RPMI8226 (cell line): ENCODE results near the gene CRIP1.

Source experiments
- DNase-seq: peaks from one replicate; pipeline ENCODE4 v3.0.0-alpha.2; 2015

CRIP1 gene

DNA sequence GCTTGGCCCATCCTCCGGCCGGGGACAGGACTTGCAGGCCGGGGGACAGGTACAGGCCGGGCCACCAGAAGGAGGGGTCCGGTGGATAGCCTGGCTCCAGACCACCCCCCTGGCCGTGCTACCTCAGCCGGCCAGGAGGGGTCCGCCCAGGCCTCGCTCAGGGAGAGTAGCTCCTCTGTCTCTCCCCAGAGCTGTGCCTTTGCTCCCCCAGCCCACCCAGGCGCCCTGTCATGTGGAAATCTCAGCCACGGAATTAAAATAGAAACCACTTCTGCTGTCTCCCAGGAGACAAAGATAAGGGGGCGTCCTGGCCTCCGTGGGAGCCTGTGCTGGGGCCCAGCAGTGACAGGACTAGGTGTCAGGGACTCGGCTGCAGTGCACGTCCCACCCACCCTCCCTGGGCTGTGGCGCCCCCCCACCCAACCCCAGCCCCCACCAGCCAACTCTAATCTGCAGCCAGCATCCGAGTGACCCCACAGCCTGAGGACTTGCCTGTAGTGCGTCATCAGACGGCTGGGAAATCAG, 15.3 kb upstream of the CRIP1 start:
- DNase-seq = no peak

DNA sequence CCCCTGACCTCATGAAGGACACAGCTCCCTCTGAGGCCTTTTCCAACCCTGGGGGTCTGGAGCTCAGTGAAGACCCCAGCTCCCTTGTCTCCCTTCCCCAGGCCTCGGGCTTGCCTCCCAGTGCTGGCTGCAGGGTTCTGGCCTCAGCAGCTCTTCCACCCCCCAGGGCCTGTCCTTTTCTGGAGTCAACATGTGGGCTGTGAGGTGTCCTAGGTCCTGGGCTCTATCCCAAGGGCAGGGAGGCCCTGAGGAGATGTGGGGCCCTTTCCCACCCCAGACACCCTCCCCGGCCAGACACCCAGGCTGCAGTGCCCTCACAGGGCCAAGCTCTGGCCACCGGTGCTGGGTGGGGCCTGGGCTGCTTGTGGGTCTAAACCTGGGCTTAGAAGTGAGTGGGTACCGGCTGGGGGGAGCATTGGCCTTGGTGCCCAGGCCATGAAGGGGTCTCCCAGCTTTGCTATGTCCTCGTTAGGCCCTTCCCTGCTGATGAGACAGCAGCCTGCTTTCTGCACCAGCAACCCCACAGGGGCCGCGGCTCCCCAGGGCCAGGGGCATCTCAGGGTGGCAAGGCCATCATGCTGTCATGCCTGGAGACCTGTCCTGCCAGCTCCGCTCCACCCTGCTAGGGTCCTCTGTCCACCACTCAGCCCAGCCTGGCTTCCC, 14.7 kb upstream of the CRIP1 start:
- no peak for DNase-seq

- no peak for DNase-seq
Observed at GRCh38 chr14:105472486-105472991, 14.1 kb upstream of the CRIP1 start.

GRCh38 chr14:105473033-105473676, 13.5 kb upstream of the CRIP1 start:
- DNase-seq = no peak

- DNase-seq = peak; percentile 72
Observed at GRCh38 chr14:105473677-105474482, 12.8 kb upstream of the CRIP1 start.

DNA sequence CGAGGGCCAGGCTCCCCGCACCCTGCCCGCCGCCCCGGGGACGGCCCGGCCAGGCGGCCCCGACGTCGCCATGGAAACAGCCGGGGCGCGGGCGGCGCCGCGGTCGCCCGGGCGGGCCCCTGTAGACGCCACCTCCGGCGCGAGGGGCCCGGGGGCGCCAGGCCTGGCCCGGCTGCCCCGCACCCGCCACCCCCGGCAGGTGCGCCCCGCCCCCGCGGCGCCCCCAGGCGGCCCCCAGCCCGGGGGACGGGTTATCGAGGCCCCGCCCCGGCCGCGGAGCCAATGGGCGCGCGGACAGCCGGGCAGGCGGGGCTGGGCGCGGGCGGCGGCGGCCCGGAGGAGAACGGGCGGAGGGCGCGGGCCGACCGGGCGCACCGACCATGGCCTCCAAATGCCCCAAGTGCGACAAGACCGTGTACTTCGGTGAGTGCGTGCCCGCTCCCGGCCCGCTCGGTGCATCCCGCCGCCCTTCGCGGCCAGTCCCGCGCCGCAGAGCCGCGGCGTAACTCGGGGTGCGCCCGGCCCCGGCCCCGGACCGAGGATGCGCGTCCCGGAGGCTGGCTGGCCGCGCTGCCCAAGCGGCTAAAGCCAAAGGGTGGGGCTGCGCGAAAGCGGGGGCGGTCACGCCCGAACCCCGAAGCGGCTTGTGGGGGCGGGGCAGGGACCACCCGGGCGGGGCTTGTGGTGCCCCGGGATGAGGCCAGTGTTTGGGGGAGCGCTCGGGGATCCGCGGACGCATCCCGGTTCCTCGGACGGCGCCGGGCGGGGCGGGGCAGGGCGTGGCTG, 12.0 kb upstream of the CRIP1 start, which contains the start of gene CRIP2:
Gene CRIP2 (plus strand): TSS at position 339 of the 786 bp plus-strand sequence. CDS start 42 bp downstream, at position 381.
- peak; percentile 45 for DNase-seq

- no peak for DNase-seq
Observed at GRCh38 chr14:105475269-105476096, 11.2 kb upstream of the CRIP1 start.

DNA sequence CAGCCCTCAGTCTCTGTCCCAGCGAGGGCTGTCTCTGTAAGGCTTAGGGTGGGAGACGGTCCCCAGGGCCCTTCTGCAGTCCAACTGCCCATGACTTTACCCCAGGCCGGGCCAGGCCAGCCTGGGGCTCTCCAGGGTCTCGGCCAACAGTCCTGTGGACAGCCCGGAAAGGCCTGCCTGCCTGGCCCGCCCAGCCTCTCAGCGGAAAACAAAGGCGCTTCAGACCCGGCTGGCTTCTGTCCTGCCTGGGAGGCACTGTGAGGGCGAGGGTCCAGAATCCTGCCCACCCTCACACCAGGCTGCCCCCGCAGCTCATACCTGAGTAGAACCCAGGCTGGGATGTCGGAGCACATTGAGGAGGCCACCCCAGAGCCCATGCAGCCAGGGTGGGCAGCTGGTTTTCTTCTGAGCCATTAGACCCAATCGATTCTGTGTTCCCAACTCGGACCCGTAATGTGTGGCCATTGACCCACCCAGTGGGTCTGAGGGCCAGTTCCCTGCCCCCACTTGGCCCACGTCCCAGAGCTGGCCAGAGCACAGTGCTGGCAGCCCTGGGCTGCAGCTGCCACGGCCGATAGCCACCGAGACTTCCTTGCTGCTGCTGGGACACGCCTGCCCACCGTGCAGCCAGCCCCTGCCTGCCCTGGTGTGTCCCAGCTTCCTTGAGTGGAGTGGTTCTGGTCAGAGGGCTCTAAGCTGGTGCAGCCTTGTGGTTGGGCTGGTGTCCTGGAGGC, 10.4 kb upstream of the CRIP1 start:
- no peak for DNase-seq

DNA sequence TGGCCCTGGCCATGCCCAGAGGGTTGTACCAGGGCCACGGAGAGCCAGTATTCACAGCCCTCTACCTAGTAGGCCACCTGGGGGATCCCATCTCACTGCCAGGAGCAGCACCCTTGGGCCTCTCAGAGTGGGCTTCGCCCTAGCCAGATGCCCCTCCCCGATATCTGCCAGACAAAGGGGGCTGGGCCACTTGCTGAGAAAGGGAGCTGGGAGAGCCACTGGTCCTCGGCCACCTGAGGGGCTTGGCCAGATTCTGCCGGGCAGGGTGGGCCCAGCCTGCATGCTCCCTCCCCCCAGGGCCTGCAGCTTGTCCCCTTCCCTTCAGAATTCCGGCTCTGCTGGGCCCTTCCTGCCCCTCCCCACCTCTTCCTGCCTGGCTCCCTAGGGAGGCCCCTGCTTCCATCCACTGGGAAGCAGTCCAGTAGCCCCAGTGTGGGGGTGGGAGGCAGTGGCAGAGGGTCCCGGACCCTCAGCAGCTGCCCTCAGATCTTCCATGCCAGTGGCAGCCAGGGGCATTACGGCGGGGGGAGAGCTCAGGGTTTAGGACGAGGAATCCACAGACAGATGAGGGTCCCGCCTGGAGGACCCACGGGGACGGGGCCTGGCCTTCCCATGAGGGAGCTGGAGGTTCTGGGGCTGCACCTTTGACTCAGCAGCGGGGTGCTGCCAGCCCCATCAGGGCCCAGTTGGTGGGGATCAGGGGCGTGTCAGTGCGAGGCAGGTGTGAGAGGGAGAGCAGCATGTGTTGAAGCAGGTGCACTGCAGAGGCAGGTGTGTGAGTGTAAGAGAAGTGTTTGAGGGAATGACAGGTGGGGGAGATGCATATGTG, 9.6 kb upstream of the CRIP1 start:
- DNase-seq = no peak

DNA sequence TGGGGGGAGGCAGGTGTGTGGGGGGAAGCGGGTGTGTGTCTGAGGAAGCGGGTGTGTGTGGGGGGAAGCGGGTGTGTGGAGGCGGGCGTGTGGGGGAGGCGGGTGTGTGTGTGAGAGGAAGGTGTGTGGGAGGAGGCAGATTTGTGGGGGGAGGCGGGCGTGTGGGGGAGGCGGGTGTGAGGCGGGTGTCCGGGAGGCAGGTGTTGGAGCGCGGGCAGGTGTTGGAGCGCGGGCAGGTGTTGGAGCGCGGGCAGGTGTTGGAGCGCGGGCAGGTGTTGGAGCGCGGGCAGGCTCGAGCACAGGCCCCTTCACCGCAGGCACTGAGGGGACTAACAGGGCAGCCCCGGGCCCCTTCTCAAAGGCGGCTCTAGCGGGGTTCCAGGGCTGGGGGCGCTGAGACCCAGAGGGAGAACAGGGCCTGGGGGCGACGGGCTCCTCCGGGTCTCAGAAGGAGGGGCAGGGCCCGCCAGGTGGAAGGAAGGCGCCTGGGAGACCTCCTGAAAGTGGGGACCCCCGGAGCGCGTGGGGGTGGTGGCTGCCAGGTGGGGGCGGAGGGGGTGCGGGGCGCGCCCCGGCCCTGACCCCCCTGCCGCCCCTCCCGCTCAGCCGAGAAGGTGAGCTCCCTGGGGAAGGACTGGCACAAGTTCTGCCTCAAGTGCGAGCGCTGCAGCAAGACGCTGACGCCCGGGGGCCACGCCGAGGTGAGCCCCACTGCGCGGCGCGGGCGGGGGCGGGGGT, 8.9 kb upstream of the CRIP1 start:
- DNase-seq = peak; percentile 61

DNA sequence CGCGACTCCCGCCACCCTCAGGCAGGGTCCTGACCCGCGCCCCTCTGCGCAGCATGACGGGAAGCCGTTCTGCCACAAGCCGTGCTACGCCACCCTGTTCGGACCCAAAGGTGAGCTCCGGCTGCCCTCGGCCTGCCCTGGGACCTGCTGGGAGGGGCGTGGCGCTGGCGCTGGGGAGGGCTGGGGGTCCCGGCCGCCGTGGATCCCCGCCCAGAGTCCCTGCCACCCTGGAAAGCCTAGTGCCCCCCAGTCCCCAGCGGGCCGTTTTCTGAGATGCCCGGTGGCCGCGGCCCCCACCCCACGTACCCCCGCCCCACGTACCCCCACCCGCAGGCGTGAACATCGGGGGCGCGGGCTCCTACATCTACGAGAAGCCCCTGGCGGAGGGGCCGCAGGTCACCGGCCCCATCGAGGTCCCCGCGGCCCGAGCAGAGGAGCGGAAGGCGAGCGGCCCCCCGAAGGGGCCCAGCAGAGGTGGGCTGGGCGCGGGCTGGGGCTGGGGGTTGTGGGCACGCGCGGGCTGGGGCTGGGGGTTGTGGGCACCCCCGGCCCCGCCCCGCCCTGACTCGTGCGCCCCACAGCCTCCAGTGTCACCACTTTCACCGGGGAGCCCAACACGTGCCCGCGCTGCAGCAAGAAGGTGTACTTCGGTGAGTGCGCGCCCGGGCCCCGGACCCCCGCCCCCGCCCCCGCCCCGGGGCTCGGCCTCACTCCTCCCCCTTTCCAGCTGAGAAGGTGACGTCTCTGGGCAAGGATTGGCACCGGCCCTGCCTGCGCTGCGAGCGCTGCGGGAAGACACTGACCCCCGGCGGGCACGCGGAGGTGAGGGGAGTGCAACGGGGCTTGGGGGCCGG, 8.1 kb upstream of the CRIP1 start:
- no peak for DNase-seq

DNA sequence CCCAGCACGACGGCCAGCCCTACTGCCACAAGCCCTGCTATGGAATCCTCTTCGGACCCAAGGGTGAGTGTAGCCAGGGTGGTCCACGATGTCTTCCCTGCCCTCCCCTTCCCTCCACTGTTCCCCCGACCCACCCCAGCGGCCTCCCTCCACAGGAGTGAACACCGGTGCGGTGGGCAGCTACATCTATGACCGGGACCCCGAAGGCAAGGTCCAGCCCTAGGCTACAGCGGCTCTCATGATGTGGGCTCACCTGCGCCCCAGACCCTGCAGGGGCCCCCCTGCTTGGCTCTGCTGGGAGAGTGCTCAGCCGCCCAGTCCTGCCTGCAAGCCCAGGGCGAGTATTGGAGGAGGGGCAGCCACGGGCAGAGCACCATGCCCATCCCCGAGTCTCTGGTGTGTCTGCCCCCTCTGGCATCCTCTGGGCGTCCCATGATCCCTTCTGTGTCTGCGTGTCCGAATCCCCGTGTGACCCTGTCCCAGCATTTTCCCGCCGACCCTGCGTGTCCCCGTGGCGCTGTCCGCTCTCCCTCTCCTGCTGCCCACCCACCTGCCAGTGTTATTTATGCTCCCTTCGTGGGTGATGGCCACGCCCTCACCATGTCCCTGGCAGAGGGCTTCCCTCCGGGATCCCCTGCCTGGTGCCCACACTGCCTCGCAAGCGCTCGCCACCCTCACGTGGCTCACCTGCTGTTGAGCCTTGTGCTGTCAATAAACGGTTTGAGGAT, 7.1 kb upstream of the CRIP1 start:
- DNase-seq = no peak

- no peak for DNase-seq
Observed at GRCh38 chr14:105480199-105480746, 6.4 kb upstream of the CRIP1 start.

GRCh38 chr14:105480807-105481801, 5.6 kb upstream of the CRIP1 start:
- peak; percentile 86 for DNase-seq

DNA sequence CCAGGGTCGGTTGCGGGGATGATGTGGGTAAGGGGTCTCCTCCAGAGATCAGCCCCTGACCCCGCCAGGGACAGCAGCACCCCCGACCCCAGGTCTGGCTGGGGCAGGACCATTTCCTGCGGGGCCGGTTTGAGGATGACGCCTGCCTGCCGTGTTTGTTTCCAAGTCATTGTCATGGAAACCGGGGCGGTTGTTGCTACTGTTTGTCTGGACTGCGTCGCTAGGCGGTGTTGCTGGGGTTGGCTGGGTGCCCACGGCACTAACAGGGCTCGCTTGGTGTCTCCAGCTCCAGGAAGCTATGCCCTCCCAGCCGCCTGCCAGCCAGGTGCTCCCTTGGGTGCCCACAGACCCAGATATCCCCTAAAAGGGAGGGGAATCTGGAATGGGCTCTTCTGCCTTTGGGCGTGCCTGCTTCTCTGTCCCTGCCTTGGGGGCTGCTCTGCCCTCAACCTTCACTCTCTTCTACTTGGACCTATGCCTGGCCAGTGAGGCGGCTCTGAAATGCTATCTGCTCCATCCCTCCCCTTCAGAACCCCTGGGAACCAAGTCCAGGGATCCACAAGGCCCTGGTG, 4.7 kb upstream of the CRIP1 start:
- DNase-seq = peak; percentile 95
